ENCODE measurements around the gene HSDL2. TPM values are rescaled to one million over a fixed set of nuclear protein-coding genes. Genes with fewer than 3 reads are reported as not detected.
"Not testable (repeated sequence)": the region's sequence is repeated elsewhere in the genome, so short reads cannot be mapped to it uniquely, and the experiment has no call there.

The HSDL2 gene
- total and polyA plus RNA-seq, 2 of the 4 experiments (the other 2 are of a cell fraction): 17.7 to 65.8 TPM

GRCh38 chr9:112512377-112512776 is 132.5 kb downstream of the HSDL2 start:
- H4K8ac ChIP-seq (ENCODE audit: low read depth in 2 of 2, low read length in 2 of 2); H4K20me1 ChIP-seq (ENCODE audit: insufficient read depth, low read length); BruUV-seq (replicated peaks); H3K4me2 ChIP-seq (ENCODE audit: low read depth, low read length); DNase-seq; H4K91ac ChIP-seq (ENCODE audit: insufficient read depth, low read depth, low read length); H2BK120ac ChIP-seq (ENCODE audit: low read depth, low read length); H3K4me3 ChIP-seq (ENCODE audit: insufficient read depth, low read depth, low read length); H3K27me3 ChIP-seq (ENCODE audit: control insufficient read depth, insufficient read depth, low read length); intact Hi-C loops (cut with micrococcal nuclease); H2BK20ac ChIP-seq (ENCODE audit: low read depth, low read length); H3K4me1 ChIP-seq (ENCODE audit: control insufficient read depth, insufficient read depth, low read length); H3K4ac ChIP-seq (ENCODE audit: low read depth, low read length); H3K18ac ChIP-seq (ENCODE audit: low read depth, low read length); ATAC-seq (ENCODE audit: low read depth); in situ Hi-C loops (cut with MboI; ENCODE audit: low sequenced_read_pairs); POLR2A ChIA-PET (ENCODE audit: unreplicated experiment); H3K9me3 ChIP-seq (ENCODE audit: control insufficient read depth, insufficient read depth, low read length); H3K9me1 ChIP-seq (ENCODE audit: insufficient read depth, low read length); H2AK5ac ChIP-seq (ENCODE audit: low read depth, low read length); H3K36me3 ChIP-seq (ENCODE audit: control insufficient read depth, insufficient read depth, low read length); H2AK9ac ChIP-seq (replicated peaks; ENCODE audit: low read depth, low read length, poor library complexity); H2BK5ac ChIP-seq (ENCODE audit: low read depth, low read length, poor library complexity, severe bottlenecking); H3K14ac ChIP-seq (replicated peaks; ENCODE audit: low read depth, low read length); H3K27ac ChIP-seq (ENCODE audit: insufficient read depth, low read length); H4K5ac ChIP-seq (ENCODE audit: low read depth, low read length); H2AFZ ChIP-seq (replicated peaks; ENCODE audit: low read length, poor library complexity); H3K56ac ChIP-seq (ENCODE audit: extremely low read depth, insufficient read depth, low read length); H3K23ac ChIP-seq (ENCODE audit: low read depth, low read length); H3K79me1 ChIP-seq (ENCODE audit: low read depth in 1 of 2, low read length in 2 of 2); H2BK15ac ChIP-seq (ENCODE audit: low read depth, low read length); H3K9ac ChIP-seq (ENCODE audit: low read depth, low read length); dilution Hi-C loops (cut with HindIII; ENCODE audit: low sequenced_read_pairs, unreplicated experiment): not testable (repeated sequence)
- no CpG with 5 or more reads among the region's 4 CpGs for WGBS, 2 experiments (ENCODE audit: extremely low coverage in 2 of 2, insufficient read length in 1 of 2)
- CTCF ChIA-PET: interaction anchor here (0.6 kb wide), 1 partner anchor 133 kb away, joined by 5 read pairs; no protein-coding TSS in a partner anchor
